ENCODE results near the gene NSG2.

Gene NSG2

GRCh38 chr5:174045470-174046025, at the start of gene NSG2:
Gene NSG2, plus strand, starts transcription at chr5:174045706. Its CDS starts 1,050 bp downstream, at chr5:174046756.
- no peak for FAIRE-seq

DNA sequence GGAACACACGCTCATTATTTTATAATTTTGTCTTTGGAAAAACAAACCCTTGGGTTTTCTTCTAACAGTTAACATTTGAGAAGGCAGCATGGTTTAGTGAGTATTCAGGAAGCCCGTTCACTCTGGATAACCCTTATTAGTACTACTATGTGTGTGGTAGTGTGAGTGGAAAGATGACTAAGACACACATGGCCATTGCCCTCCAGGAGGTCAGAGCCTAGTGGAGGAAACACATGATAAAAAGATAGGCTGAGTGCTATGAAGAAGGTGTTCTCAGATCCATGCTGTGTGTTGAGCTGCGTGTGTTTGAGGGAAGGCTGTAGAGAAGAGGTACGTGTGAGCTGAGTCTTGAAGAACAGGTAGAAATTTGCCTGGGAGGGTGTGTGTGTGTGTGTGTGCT, 48.2 kb upstream of the NSG2 start:
- no peak for FAIRE-seq

DNA sequence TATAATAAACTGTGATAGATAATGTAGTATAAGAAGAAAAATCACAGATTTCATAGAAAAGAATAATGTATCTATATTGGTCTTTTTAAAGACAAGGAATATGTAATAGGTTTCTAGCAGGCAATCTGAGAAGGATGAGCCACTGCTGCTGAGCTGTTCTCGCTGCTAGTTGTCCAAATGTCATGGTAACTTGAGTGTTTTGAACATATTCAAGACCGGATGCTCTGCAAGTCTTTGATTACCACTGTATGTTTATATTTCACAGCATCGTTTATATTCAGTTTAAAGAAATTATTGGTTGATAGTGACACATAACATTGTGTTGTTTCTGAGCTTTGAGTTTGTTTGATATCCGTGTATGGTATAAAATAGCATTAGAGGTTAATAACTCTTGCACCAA, 47.0 kb upstream of the NSG2 start:
- no peak for FAIRE-seq

- FAIRE-seq, result no peak
Measured at GRCh38 chr5:174000076-174000475, 45.4 kb upstream of the NSG2 start.

- FAIRE-seq, result no peak
Measured at GRCh38 chr5:174003795-174004194, 41.7 kb upstream of the NSG2 start.

GRCh38 chr5:174008922-174009321, 36.6 kb upstream of the NSG2 start:
- FAIRE-seq, result no peak

GRCh38 chr5:174010365-174010764, 35.1 kb upstream of the NSG2 start:
- FAIRE-seq, result no peak

GRCh38 chr5:174011441-174011840, 34.1 kb upstream of the NSG2 start:
- no peak for FAIRE-seq

DNA sequence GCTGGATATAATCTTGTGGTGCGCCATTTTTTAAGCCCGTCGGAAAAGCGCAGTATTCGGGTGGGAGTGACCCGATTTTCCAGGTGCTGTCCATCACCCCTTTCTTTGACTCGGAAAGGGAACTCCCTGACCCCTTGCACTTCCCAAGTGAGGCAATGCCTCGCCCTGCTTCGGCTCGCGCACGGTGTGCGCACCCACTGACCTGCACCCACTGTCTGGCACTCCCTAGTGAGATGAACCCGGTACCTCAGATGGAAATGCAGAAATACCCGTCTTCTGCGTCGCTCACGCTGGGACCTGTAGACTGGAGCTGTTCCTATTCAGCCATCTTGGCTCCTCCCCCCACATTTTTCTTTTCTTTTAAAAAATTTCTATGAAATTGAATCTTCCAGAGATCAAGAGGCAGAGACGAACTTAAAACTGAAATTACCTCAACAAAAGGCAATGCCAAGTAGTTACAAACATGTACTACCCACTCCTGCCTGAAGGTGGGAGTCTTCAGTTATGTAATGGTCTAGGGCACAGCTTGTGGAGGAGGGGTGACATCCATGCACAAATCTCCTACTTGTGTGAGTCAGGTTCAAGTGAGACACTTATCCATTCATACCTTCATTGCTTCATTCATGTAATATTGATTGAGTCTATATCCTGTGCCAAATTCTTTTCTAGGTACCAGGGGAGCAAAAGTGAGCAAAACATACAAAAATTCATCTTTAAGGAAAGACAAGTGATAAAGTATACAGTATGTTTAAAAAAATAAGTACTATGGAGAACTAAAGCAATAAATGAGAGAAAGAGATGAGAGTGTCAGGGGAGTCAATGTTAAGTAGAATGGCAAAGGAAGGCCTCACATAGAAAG, 25.2 kb upstream of the NSG2 start:
- FAIRE-seq, result peak; percentile 65

- FAIRE-seq, result no peak
Measured at GRCh38 chr5:174020928-174021304, 24.6 kb upstream of the NSG2 start.

DNA sequence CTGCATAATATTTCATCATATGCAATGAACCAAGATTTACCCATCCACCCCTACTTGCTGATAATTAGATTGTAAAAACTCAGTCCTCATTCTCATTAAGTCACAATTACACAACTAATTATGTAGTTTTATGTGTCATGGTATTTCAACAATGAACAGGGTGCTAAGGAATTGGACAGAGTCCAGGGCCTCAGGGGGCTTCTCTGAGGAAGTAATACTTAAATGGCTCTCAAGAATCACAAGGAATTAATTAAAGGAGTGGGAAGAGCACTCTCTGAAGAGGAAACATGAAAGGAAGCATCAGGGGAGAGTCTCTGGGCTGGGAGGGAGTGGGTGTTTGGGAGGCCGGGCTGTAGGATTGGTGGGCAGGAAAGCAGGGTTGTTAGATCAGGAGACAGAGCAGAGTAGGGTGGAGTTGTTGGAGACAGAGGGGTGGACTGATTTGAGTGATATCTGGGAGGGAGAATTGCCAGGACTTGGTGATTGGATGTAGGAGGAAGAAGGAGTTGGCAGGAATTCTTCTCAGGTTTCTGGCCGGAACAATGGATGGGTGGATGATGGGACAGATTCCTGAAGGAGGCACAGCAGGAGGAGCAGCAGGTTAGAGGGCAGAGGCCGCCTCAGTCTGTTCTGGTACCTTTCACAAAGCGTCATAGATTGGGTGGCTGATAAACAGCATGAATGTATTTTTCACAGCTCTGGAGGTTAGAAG, 23.0 kb upstream of the NSG2 start:
- no peak for FAIRE-seq

DNA sequence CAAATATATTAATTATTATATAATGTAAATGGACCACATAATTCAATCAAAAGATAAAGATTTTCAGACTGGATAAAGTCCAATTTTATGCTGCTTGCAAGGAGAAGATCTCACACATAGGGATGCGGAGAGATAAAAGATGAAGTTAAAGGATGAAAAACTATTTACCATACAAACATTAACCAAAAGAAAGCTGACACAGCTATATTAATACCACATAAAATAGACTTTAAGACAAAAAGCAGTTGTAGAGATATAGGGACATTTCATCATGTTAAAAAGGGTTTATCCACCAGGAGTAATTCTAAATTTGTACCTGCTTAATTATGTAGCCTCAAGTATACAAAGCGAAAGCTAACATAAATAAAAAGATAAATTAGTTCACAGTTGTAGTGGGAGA, 15.2 kb upstream of the NSG2 start:
- FAIRE-seq, result no peak

DNA sequence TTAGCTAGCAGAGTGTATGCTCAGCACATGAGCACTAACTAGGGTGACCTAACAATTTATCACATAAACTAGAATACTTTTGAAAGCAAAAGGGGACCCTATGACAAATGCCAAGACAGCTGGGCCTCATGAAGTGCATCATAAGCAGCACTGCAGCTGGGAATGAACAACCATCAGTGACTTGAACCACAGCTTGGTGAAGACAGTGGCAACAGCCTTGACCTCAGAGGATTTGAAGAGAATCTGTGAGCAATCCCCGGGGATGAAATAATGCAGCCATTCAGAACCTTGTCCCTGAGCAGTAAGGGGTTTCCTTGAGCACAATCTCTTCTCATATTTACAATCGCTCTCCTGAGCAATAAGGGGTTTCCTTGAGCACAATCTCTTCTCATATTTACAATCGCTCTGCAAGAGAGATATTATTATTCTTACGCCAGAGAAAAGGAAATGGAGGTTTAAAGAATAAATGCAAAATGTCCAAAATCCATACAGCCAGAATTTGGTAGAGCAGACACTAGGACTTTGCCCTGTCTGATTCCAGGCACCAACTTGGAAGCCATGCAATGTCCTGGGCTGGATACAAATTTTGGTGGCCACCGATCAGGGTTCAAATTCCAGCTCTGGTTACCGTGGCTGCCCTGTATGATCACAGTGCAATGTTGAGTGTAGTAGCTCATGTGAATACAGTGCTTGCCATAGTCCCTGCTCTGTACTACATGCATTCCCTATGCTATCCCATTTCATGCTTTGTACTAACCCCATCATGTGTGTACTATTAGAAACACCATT, 846 bp upstream of the NSG2 start:
- FAIRE-seq, result no peak

DNA sequence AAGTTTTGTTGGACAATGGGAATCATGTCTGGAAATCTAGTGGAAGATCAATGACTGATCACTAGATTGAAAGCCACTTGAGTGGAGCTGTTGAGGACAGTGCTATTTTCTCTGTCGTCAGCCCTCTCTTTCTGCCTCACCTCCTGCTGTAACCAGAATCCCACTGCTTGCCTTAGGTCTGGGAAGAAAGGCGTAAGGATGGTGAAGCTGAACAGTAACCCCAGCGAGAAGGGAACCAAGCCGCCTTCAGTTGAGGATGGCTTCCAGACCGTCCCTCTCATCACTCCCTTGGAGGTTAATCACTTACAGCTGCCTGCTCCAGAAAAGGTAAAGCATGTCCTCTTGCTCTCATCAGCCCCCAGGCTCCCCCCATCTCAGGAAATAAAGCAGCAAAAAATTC, 1.1 kb downstream of the NSG2 start:
- no peak for FAIRE-seq

GRCh38 chr5:174047472-174048099, 2.1 kb downstream of the NSG2 start:
- no peak for FAIRE-seq

GRCh38 chr5:174052636-174053035, 7.1 kb downstream of the NSG2 start:
- no peak for FAIRE-seq

DNA sequence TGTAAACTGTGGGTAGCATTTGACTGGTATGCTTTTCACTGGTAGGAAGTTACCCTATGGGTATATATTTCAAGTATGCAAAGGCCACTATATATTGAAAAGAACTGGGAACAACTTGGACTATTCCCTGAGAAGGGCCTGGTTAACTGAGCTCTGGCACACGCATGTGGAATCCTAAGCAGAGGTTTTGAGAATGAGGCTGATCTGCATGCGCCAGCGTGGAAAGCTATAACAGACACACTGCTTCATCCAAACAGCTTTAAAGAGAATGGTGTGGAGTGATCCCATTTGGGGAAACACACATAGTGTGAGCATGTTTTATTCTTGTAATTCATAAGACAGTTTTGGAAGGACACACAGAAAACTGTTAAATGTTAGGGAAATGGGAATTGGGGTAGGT, 8.4 kb downstream of the NSG2 start:
- no peak for FAIRE-seq

DNA sequence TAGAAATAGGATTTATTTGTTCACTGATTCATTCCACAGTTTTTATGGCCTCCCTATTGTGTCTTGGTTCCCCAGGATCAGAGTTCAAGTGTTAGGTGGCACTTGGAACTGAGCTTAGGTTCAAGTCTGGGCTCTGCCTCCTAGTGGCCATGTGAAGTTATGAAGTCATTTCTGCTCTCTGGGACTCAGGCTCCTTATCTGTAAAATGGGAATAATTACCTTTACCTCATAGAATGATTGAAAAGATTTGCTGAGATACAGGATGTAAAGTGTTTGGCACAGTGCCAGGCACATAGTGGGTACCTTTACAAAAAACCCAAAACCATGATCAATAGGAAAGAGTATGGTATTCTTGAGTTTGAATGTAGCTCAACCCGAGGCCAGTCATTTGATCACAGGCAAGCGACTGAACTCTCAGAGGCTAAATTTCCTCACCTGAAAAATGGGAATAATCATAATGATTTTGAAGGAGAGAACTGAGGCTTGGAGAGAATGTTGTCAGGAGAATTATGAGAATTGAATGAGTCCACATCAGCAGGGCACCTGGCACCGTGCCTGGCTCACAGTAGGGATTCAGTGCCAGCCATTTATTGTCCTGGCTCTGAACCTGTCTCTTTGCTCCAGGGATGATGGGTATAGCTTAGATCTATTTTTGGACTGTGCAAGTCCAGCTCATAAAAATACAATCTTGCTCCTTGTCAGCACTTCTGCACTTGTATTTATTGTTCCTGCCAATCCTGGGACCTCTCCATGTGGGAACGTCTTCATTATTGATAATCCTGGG, 10.8 kb downstream of the NSG2 start:
- FAIRE-seq, result no peak

DNA sequence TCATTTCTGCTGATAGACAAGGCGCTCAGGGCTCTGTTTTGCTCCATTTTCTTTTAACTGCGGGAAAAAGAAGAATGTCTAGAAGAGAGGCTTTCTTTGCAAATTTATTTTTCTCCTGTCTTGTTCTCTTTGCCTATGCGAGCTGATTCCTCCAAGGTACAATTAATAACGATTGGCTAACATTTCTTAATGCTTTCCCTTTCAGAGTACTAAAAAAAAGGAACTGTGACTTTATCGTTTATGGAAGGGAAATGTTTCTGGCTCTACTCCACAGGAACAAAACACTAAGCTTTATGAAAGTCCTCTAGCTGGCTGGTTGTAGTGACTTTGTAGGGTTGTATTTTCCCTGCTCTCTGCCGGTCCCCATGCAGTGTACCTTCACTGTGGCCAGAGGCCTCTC, 11.7 kb downstream of the NSG2 start:
- FAIRE-seq, result no peak

DNA sequence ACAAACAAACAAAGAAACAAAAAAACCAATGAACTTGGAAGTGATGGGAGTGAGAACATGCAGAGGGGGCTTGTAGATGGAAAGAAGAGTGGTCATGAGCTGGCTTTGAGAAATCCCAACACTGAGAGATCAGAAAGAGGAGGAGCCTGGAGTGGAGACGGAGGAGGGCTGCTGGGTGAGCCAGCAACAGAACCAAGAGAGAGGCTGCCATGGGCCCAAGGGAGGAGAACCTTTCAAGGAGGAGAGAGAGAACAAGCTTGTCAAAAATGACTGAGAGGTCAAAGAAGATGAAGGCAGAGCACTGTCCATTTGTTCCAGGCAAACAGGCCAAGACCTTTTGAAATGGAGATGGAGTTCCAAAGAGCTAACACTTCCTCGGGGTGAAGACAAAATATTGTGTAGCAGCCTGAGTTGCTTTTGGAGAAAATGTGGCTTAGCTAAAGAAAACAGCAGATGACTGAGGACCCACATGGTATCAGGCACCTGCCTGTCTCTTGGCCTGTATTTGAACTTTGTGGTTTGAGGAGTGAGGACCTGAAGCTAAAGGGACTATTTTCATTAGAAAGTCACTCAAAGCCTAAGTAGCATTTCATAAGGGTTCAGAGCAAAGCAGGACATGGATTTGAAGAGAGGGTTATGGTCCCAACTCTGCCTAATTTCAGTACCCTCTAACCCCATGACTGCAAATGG, 13.1 kb downstream of the NSG2 start:
- FAIRE-seq, result no peak

GRCh38 chr5:174059247-174059646, 13.7 kb downstream of the NSG2 start:
- no peak for FAIRE-seq
